Ovary (tissue), 9 donors: Measurements from ENCODE around the gene SYK. TPM values are rescaled to one million over a fixed set of nuclear protein-coding genes. Genes with fewer than 3 reads are reported as not detected.

Experiments used
- DNase-seq, 5 donors: peaks; one replicate each; pipeline ENCODE4 v3.0.0-alpha.2; 2019 to 2020
- H3K27ac ChIP-seq, 2 donors: fragments of 200-600 bp; one replicate each; pipeline versions ENCODE4 v1.5.1 to v1.8.0; 2019 to 2022
- H3K27me3 ChIP-seq: fragments of 200-600 bp; one replicate; pipeline ENCODE4 v1.8.0; 2022
- H3K36me3 ChIP-seq: fragments of 200-600 bp; sonication (generic); one replicate; pipeline ENCODE4 v1.5.1; 2019
- H3K4me1 ChIP-seq: one replicate; pipeline ENCODE4 v1.8.1; 2013; ENCODE audit warnings: mild to moderate bottlenecking, moderate library complexity; ENCODE audit not compliant: insufficient read depth
- H3K4me3 ChIP-seq: fragments of 200-600 bp; sonication (generic); one replicate; pipeline ENCODE4 v1.5.1; 2017
- H3K9me3 ChIP-seq, 2 donors: fragments of 200-600 bp in 1 of 2; sonication (generic) in 1 of 2; one replicate each; pipeline versions ENCODE4 v1.5.1 to v1.8.1; 2013 to 2019; ENCODE audit warnings: mild to moderate bottlenecking in 1 of 2, moderate library complexity in 1 of 2
- EP300 ChIP-seq: sonication (generic); formaldehyde crosslinking; IDR thresholded peaks from one replicate; pipeline ENCODE4 v1.6.1; 2017; ENCODE audit warnings: antibody characterized with exemption
- POLR2A ChIP-seq: fragments of 450-650 bp; IDR thresholded peaks from one replicate; pipeline ENCODE4 v1.6.1; 2017; ENCODE audit warnings: antibody characterized with exemption, mild to moderate bottlenecking, moderate library complexity
- WGBS, 3 donors: extraction: QIAGEN DNeasy Blood & Tissue Kit in 1 of 3; methylation state at CpG; one replicate each; pipeline versions ENCODE4 v1.1.5 to v1.1.7; 2013 to 2017; 5-methylcytosine and 5-hydroxymethylcytosine counted together
- intact Hi-C, 4 donors: fragments of 100-400 bp; cut with DNase I; formaldehyde crosslinking; loops; one replicate each; pipeline versions ENCODE4 v1.11.0 to v1.15.1; 2022 to 2023
- polyA plus RNA-seq, 2 donors: library from polyadenylated mRNA; stranded (reverse); fragments of 200-250 nt in 1 of 2; fragments of 350-450 nt in 1 of 2; fragmentation: Illumina TruSeq in 1 of 2; extraction: RNeasy Lipid Tissue Mini Kit (QIAGEN cat#74804) in 1 of 2; gene quantifications; one replicate each; pipeline ENCODE4 v1.2.3, GENCODE V29; 2013 to 2014
- total RNA-seq, 7 donors: library from RNA; depleted of rRNA in 2 of 7; stranded (reverse); fragments of >200 nt in 2 of 7; fragmentation: NEBNext Ultra II Directional in 3 of 7; extraction: Animal tissue kit (Norgen Biotek cat#: 25700) in 3 of 7; gene quantifications; one replicate each; pipeline versions ENCODE4 v1.1.0 to v1.2.4, GENCODE V29; 2016 to 2023
- TF ChIP-seq, protein P1 (sequence below), 3 donors: fragments of 450-650 bp in 2 of 3; fragments of 200-600 bp in 1 of 3; IDR thresholded peaks; one replicate each; pipeline versions ENCODE4 v1.5.1 to v1.8.0; 2016 to 2022; ENCODE audit warnings: antibody characterized with exemption in 3 of 3, mild to moderate bottlenecking in 1 of 3
- donor health status: DM: no; HTN: no; CAD: no; lungs with moderate emphysema.
- donor health status: DM: no; HTN: no; CAD: no.
- donor health status: Bipolar disorder and iron deficiency.
- donor health status: DM: yes; HTN: yes; CAD: no.
- donor health status: DM: no; HTN: no; CAD: no.
- donor health status: DM: yes; HTN: yes; CAD: no.

SYK gene
- total and polyA plus RNA-seq, 9 donors = 1.4 to 12.0 (median 8.6) TPM

DNA sequence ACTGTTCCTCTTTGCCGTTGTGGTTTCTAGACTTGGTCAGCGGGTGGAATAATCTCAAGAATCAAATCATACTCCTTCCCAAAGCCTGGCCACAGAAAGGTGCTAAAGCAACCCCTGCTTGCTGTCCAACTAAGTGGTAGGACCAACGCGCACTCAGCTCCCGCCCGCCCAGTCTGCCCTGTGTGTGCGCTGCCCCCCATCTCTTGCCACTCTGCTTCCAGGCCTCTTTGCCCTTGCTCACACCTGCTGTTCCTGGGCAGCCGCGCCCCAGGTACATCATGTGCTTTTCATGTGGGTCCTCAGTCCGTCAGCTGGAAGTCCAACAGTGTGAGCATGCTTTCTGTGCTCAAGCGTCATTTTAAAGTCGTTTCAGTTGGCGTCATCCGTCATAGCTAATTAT is 65.5 kb downstream of the SYK start:
- Histone ChIP-seq H3K9me3 (no peaks in the 10 kb centered on the region), H3K27me3 (no peaks in the 10 kb centered on the region), H3K4me1 (no peaks in the 10 kb centered on the region), H3K36me3 (no peaks in the 10 kb centered on the region), H3K27ac (no peak overlapping the region), H3K4me3 (no peak overlapping the region)
- TF ChIP-seq POLR2A = no peak
- TF ChIP-seq EP300 = no peak
- TF ChIP-seq, protein P1, sequence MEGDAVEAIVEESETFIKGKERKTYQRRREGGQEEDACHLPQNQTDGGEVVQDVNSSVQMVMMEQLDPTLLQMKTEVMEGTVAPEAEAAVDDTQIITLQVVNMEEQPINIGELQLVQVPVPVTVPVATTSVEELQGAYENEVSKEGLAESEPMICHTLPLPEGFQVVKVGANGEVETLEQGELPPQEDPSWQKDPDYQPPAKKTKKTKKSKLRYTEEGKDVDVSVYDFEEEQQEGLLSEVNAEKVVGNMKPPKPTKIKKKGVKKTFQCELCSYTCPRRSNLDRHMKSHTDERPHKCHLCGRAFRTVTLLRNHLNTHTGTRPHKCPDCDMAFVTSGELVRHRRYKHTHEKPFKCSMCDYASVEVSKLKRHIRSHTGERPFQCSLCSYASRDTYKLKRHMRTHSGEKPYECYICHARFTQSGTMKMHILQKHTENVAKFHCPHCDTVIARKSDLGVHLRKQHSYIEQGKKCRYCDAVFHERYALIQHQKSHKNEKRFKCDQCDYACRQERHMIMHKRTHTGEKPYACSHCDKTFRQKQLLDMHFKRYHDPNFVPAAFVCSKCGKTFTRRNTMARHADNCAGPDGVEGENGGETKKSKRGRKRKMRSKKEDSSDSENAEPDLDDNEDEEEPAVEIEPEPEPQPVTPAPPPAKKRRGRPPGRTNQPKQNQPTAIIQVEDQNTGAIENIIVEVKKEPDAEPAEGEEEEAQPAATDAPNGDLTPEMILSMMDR (IDR thresholded peaks at IDR 0.05) = no peak
- intact Hi-C loops = loop anchor here in 2 of 4 donors (5.0 to 10.0 kb wide), 2 partner anchors 1282 to 1825 kb away; no protein-coding TSS in a partner anchor
- no peak for DNase-seq
- WGBS, 3 donors = 93 to 94% (median 94%) methylated on average over 14 of the region's 14 CpGs

DNA sequence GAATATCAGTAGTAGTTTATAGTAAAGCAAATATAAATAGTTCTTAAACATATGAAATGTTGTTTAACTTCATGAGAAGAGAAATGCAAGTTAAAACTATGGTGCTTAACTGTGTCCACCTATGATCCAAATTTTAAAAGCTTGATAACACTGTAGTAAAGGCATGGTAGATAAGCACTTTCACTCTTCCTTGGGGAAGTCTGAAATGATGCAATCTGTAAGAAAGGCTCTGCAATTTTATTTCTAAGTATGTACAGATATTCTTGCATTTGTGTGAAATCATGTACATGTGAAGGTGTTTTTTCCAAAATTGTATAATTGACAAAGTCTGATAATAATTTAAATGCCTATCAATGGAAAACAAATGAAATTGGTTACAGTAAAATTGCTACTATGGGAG is 66.9 kb downstream of the SYK start:
- no peaks in the 10 kb centered on the region for H3K9me3 ChIP-seq
- no peak for DNase-seq
- TF ChIP-seq, protein P1 (IDR thresholded peaks at IDR 0.05) = no peak
- TF ChIP-seq EP300 (no peak), POLR2A (no peak)
- intact Hi-C loops = loop anchor here in 2 of 4 donors (5.0 to 10.0 kb wide), 2 partner anchors 1284 to 1824 kb away; no protein-coding TSS in a partner anchor
- H3K36me3 ChIP-seq = no peaks in the 10 kb centered on the region
- H3K4me1 ChIP-seq = no peaks in the 10 kb centered on the region
- H3K27me3 ChIP-seq = no peaks in the 10 kb centered on the region
- H3K27ac ChIP-seq = no peak overlapping the region
- H3K4me3 ChIP-seq = no peak overlapping the region

DNA sequence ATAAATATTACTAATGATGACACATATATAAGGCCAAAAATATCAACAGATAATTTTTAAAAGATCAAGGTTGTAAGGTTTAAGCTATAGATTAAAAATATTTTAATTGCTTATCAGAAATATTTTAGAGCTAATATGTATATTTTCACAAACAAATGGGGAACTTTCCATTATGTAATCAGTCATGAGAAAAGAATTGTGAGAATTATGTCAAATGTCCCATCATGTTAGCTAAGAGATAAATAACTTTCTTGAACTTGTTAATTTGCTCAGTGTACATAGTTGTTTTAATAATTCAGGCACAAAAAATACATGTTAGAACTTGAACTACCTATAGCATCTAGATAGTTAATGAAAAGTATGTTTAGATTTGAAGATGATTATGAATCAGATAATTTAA is 67.7 kb downstream of the SYK start:
- Histone ChIP-seq H3K27ac (no peak overlapping the region), H3K36me3 (no peaks in the 10 kb centered on the region), H3K27me3 (no peaks in the 10 kb centered on the region), H3K9me3 (no peaks in the 10 kb centered on the region), H3K4me1 (no peaks in the 10 kb centered on the region), H3K4me3 (no peak overlapping the region)
- no peak for DNase-seq
- no peak for TF ChIP-seq EP300
- TF ChIP-seq POLR2A = no peak
- TF ChIP-seq, protein P1 (IDR thresholded peaks at IDR 0.05) = no peak
- intact Hi-C loops = loop anchor here in 2 of 4 donors (5.0 to 10.0 kb wide), 2 partner anchors 1285 to 1823 kb away; no protein-coding TSS in a partner anchor

DNA sequence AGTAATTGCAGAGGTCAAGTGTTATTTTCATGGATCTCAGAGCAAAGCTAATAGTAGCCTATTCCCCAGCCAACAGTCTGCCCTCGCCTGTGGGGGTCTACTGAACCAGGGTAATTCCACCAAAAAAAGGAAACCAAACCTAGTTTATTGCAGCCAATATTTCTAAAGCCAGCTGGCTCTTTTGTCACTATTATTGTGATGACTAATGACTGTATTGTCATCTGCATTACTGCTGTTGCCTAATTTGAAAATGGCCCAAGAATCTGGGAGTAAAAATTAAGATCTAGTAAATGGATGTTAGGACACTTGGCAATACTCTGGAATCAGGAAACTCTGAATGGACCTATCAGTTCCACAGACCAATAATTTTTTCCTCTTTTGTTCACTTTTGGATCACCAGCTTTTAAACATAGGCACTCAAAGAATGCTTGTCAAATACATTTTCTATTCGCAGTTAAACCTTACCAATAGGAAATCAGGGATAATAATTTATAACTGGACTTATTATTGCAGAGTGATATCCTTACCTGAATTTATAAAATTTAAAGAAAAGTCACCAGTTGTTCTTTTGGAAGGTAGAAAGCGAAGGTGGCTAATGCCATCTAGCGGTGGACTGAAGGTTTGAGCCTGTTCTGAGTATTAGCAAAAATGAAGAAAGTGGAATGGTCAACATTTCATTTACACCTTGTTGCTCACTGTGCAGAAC is 69.2 kb downstream of the SYK start:
- H3K4me3 ChIP-seq = no peak overlapping the region
- peak in 1 of 5 donors; percentile 34 for DNase-seq
- WGBS, 3 donors = 6 to 9% (median 7%) methylated on average over 4 of the region's 4 CpGs
- no peaks in the 10 kb centered on the region for H3K27me3 ChIP-seq
- no peaks in the 10 kb centered on the region for H3K36me3 ChIP-seq
- TF ChIP-seq, protein P1 (IDR thresholded peaks at IDR 0.05) = peak; percentile 51 to 68 (median 65)
- TF ChIP-seq POLR2A (no peak), EP300 (no peak)
- H3K4me1 ChIP-seq = no peaks in the 10 kb centered on the region
- no peak overlapping the region for H3K27ac ChIP-seq
- no peaks in the 10 kb centered on the region for H3K9me3 ChIP-seq
- intact Hi-C loops = loop anchor here in 3 of 4 donors (5.0 to 10.0 kb wide), 3 partner anchors 1273 to 1278 kb away; no protein-coding TSS in a partner anchor
